ENCODE data around the gene GNG7.

DNA sequence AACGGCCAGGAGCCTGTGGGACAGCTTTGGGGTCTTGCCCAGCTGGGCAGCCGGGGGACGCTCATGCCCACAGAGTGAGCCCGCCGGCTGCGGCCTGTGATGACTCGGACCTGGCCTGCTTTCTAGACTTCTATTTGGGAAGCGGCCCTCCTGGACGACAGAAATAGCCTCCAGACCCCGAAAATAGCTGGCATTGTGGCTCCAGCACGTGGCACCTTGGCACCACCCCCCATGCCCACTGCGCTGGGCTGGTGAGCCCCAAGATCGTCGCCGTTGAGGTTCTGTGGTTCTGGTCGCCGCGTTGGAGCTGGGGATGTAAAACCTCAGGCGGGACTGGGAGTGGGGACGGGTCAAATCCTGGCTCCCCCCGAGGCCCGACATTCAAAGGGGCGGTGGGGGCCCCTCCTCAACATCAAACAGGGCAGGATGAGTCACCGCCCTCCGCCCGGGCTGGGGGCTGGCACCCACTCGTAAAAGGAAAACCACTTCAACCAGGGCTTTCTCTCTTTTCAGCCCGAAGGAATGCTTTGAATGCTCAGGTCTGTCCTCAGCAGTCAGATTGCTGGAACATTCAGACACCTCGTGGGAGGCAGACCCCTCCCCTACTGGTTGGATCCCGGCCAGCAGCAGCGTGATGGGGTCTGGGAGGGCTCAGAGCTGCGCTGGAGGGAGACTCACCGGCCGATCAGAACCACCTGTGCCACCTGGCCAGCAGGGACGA, 184.5 kb downstream of the GNG7 start:
- TF ChIP-seq CBFB (IDR thresholded peaks at IDR 0.05; ENCODE audit: low read depth) (no peak), EZH2 (IDR thresholded peaks at IDR 0.05; ENCODE audit: borderline replicate concordance, control insufficient read depth, low read depth, low read length) (no peak), YY1 (IDR thresholded peaks at IDR 0.05; ENCODE audit: low read depth, low read length) (no peak)
- TF ChIP-seq, protein P1, sequence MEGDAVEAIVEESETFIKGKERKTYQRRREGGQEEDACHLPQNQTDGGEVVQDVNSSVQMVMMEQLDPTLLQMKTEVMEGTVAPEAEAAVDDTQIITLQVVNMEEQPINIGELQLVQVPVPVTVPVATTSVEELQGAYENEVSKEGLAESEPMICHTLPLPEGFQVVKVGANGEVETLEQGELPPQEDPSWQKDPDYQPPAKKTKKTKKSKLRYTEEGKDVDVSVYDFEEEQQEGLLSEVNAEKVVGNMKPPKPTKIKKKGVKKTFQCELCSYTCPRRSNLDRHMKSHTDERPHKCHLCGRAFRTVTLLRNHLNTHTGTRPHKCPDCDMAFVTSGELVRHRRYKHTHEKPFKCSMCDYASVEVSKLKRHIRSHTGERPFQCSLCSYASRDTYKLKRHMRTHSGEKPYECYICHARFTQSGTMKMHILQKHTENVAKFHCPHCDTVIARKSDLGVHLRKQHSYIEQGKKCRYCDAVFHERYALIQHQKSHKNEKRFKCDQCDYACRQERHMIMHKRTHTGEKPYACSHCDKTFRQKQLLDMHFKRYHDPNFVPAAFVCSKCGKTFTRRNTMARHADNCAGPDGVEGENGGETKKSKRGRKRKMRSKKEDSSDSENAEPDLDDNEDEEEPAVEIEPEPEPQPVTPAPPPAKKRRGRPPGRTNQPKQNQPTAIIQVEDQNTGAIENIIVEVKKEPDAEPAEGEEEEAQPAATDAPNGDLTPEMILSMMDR (IDR thresholded peaks at IDR 0.05 in 2 of 3, conservative IDR thresholded peaks at IDR 0.05 in 1 of 3; ENCODE audit: control insufficient read depth in 2 of 3, extremely low read depth in 1 of 3, insufficient read depth in 1 of 3, low read depth in 3 of 3, low read length in 3 of 3): no peak

Data from GM12878 (cell line).